ENCODE measurements around the gene SSC4D.
A peak's percentile ranks its signal among the peaks of the same experiment; 100 is the strongest.

The SSC4D gene

GRCh38 chr7:76359978-76360638 is 49.4 kb downstream of the SSC4D start:
- TF ChIP-seq CTCF (IDR thresholded peaks at IDR 0.05; ENCODE audit: borderline replicate concordance, extremely low read depth, low read length, poor library complexity, severe bottlenecking), result no peak
- TF ChIP-seq EZH2 (IDR thresholded peaks at IDR 0.05; ENCODE audit: borderline replicate concordance, low read depth, low read length, severe bottlenecking), result no peak
- peak overlapping the region; percentile 98 for H3K9ac ChIP-seq (ENCODE audit: low read depth, low read length)
- DNase-seq (no peak), ATAC-seq (ENCODE audit: insufficient read depth, low read depth) (no peak)
- peaks cover 54% of the 10 kb centered on the region for H3K4me1 ChIP-seq (ENCODE audit: insufficient read depth, low read length)
- H3K79me2 ChIP-seq (ENCODE audit: insufficient read depth, low read length), result peaks cover 37% of the 10 kb centered on the region
- H2AFZ ChIP-seq (ENCODE audit: low read depth, low read length), result peak overlapping the region; percentile 81
- peak overlapping the region in 1 of 2 experiments; percentile 100; a peak in 2 of 4 replicates for H3K4me3 ChIP-seq (ENCODE audit: low read depth in 1 of 2, low read length in 2 of 2)
- H4K20me1 ChIP-seq (ENCODE audit: insufficient read depth, low read length), result peaks cover 21% of the 10 kb centered on the region
- H3K36me3 ChIP-seq (ENCODE audit: insufficient read depth, low read length), result peaks cover 27% of the 10 kb centered on the region
- H3K27ac ChIP-seq (ENCODE audit: low read length), result peak overlapping the region; percentile 95
- H3K4me2 ChIP-seq (ENCODE audit: insufficient read depth, low read length), result peak overlapping the region; percentile 75
- no peaks in the 10 kb centered on the region for H3K27me3 ChIP-seq (ENCODE audit: insufficient read depth, low read length, poor library complexity)
- H3K9me3 ChIP-seq (ENCODE audit: insufficient read depth, low read length, severe bottlenecking), result no peaks in the 10 kb centered on the region

- peaks cover 34% of the 10 kb centered on the region for H3K36me3 ChIP-seq (ENCODE audit: insufficient read depth, low read length)
- peak overlapping the region; percentile 96 to 100; a peak in 3 of 4 replicates for H3K4me3 ChIP-seq (ENCODE audit: low read depth in 1 of 2, low read length in 2 of 2)
- H2AFZ ChIP-seq (ENCODE audit: low read depth, low read length), result peak overlapping the region; percentile 81
- ATAC-seq (ENCODE audit: insufficient read depth, low read depth) (peak; percentile 90), DNase-seq (peak; percentile 99)
- H3K27ac ChIP-seq (ENCODE audit: low read length), result peak overlapping the region; percentile 95
- peak overlapping the region; percentile 75 for H3K4me2 ChIP-seq (ENCODE audit: insufficient read depth, low read length)
- peaks cover 45% of the 10 kb centered on the region for H3K79me2 ChIP-seq (ENCODE audit: insufficient read depth, low read length)
- H4K20me1 ChIP-seq (ENCODE audit: insufficient read depth, low read length), result peaks cover 29% of the 10 kb centered on the region
- H3K27me3 ChIP-seq (ENCODE audit: insufficient read depth, low read length, poor library complexity), result no peaks in the 10 kb centered on the region
- peak overlapping the region; percentile 98 for H3K9ac ChIP-seq (ENCODE audit: low read depth, low read length)
- TF ChIP-seq EZH2 (IDR thresholded peaks at IDR 0.05; ENCODE audit: borderline replicate concordance, low read depth, low read length, severe bottlenecking), result no peak
- TF ChIP-seq CTCF (IDR thresholded peaks at IDR 0.05; ENCODE audit: borderline replicate concordance, extremely low read depth, low read length, poor library complexity, severe bottlenecking), result peak; percentile 92
- H3K9me3 ChIP-seq (ENCODE audit: insufficient read depth, low read length, severe bottlenecking), result no peaks in the 10 kb centered on the region
- peaks cover 52% of the 10 kb centered on the region for H3K4me1 ChIP-seq (ENCODE audit: insufficient read depth, low read length)
Observed at GRCh38 chr7:76359111-76359977, 50.2 kb downstream of the SSC4D start.

- H3K27ac ChIP-seq (ENCODE audit: low read length), result peak within 1 kb of the TSS; percentile 95
- H3K4me2 ChIP-seq (ENCODE audit: insufficient read depth, low read length), result peak within 1 kb of the TSS; percentile 75
- TF ChIP-seq EZH2 (IDR thresholded peaks at IDR 0.05; ENCODE audit: borderline replicate concordance, low read depth, low read length, severe bottlenecking) (no peak), CTCF (IDR thresholded peaks at IDR 0.05; ENCODE audit: borderline replicate concordance, extremely low read depth, low read length, poor library complexity, severe bottlenecking) (peak; percentile 5)
- ATAC-seq (ENCODE audit: insufficient read depth, low read depth) (peak; percentile 66), DNase-seq (no peak)
- H2AFZ ChIP-seq (ENCODE audit: low read depth, low read length), result peak within 1 kb of the TSS; percentile 97
- H3K4me3 ChIP-seq (ENCODE audit: low read depth in 1 of 2, low read length in 2 of 2), result peak within 1 kb of the TSS; percentile 96 to 100
- H3K27me3 ChIP-seq (ENCODE audit: insufficient read depth, low read length, poor library complexity), result no peaks in the 10 kb centered on the region
- peaks cover 52% of the 10 kb centered on the region for H3K79me2 ChIP-seq (ENCODE audit: insufficient read depth, low read length)
- peaks cover 47% of the 10 kb centered on the region for H3K4me1 ChIP-seq (ENCODE audit: insufficient read depth, low read length)
- peak within 1 kb of the TSS; percentile 98 for H3K9ac ChIP-seq (ENCODE audit: low read depth, low read length)
- H3K36me3 ChIP-seq (ENCODE audit: insufficient read depth, low read length), result peaks cover 40% of the 10 kb centered on the region
- peaks cover 35% of the 10 kb centered on the region for H4K20me1 ChIP-seq (ENCODE audit: insufficient read depth, low read length)
- no peaks in the 10 kb centered on the region for H3K9me3 ChIP-seq (ENCODE audit: insufficient read depth, low read length, severe bottlenecking)
Observed at GRCh38 chr7:76358481-76359110, 50.9 kb downstream of the SSC4D start, which contains the start of gene YWHAG. TSS of gene YWHAG (minus strand) at chr7:76358991. CDS start at chr7:76358808, 183 bp downstream.

Data from DND-41 (cell line).